A673 (cell line): ENCODE data around the gene ANKS6. TPM values are rescaled to one million over a fixed set of nuclear protein-coding genes. Genes with fewer than 3 reads are reported as not detected.

Experiments
- Bru-seq: library from RNA; stranded (reverse); fragments of 400-500 nt; gene quantifications from one replicate; lab custom pipeline; 2021; lab: Mats Ljungman, UMichigan
- BruChase-seq, 2 experiments: library from RNA; stranded (reverse); fragments of 400-500 nt; gene quantifications; one replicate each; lab custom pipeline; 2021; lab: Mats Ljungman, UMichigan
- BruUV-seq: library from RNA; stranded (reverse); fragments of 400-500 nt; replicated peaks from 2 replicates; lab custom pipeline; 2021; lab: Mats Ljungman, UMichigan
- CTCF ChIA-PET: fragments of 300-600 bp; sonication (Branson Sonifier 250); formaldehyde crosslinking; loops from one replicate; lab custom pipeline; 2022; ENCODE audit warnings: antibody characterized with exemption; lab: Charles Lee
- POLR2A ChIA-PET: fragments of 300-600 bp; sonication (Branson Sonifier 250); formaldehyde crosslinking; loops from one replicate; lab custom pipeline; 2022; ENCODE audit warnings: antibody characterized with exemption; ENCODE audit not compliant: low non-redundant PET; lab: Charles Lee
- DNase-seq: peaks from one replicate; pipeline ENCODE4 v3.0.0-alpha.2; 2015; ENCODE audit warnings: low spot score
- H3K27ac ChIP-seq: fragments of 200-600 bp; sonication (generic); 2 replicates; pipeline ENCODE4 v1.5.1; 2016; ENCODE audit warnings: mixed run types, low read depth, mild to moderate bottlenecking, mixed read lengths, antibody characterized with exemption, low read length; ENCODE audit not compliant: poor library complexity, severe bottlenecking
- H3K27me3 ChIP-seq: fragments of 200-600 bp; sonication (generic); replicated peaks from 2 replicates; pipeline ENCODE4 v1.6.1; 2017; ENCODE audit warnings: mixed run types, low read depth, mild to moderate bottlenecking, mixed read lengths, antibody characterized with exemption, low read length; ENCODE audit not compliant: insufficient read depth, poor library complexity
- H3K36me3 ChIP-seq: fragments of 200-600 bp; sonication (generic); 2 replicates; pipeline ENCODE4 v1.6.1; 2016; ENCODE audit warnings: mixed run types, mild to moderate bottlenecking, mixed read lengths, antibody characterized with exemption, low read length; ENCODE audit not compliant: insufficient read depth, poor library complexity, severe bottlenecking
- H3K4me1 ChIP-seq: fragments of 200-600 bp; sonication (generic); 2 replicates; pipeline ENCODE4 v1.6.1; 2017; ENCODE audit warnings: mixed run types, mild to moderate bottlenecking, mixed read lengths, antibody characterized with exemption, low read length; ENCODE audit not compliant: insufficient read depth, poor library complexity, severe bottlenecking
- H3K4me3 ChIP-seq: fragments of 200-600 bp; sonication (generic); 2 replicates; pipeline ENCODE4 v1.5.1; 2016; ENCODE audit warnings: low read depth, mixed run types, mild to moderate bottlenecking, mixed read lengths, low read length; ENCODE audit not compliant: poor library complexity, severe bottlenecking
- H3K9me3 ChIP-seq: fragments of 200-600 bp; sonication (generic); 2 replicates; pipeline ENCODE4 v1.6.1; 2016; ENCODE audit warnings: mixed run types, low read depth, mild to moderate bottlenecking, mixed read lengths, antibody characterized with exemption, low read length; ENCODE audit not compliant: poor library complexity, severe bottlenecking
- EZH2 ChIP-seq: fragments of 200-600 bp; sonication (generic); IDR thresholded peaks from 2 replicates; pipeline ENCODE4 v1.6.1; 2017; ENCODE audit warnings: borderline replicate concordance, low read depth, mild to moderate bottlenecking, mixed read lengths, antibody characterized with exemption, low read length; ENCODE audit not compliant: poor library complexity, severe bottlenecking
- intact Hi-C: fragments of 100-400 bp; cut with micrococcal nuclease; formaldehyde crosslinking; loops from one replicate; pipeline ENCODE4 v1.10.0; 2022; ENCODE audit not compliant: unreplicated experiment
- long read RNA-seq: library from polyadenylated mRNA; stranded (forward); transcript quantifications from one replicate; pipeline ENCODE4 v2.0.0, GENCODE V29; 2022
- total RNA-seq: library from RNA; stranded (reverse); gene quantifications from 2 replicates; pipeline ENCODE4 v1.2.3, GENCODE V29; 2021
- TF ChIP-seq, protein P1 (sequence below): fragments of 300-800, 200-600 bp; sonication (generic); conservative IDR thresholded peaks from 2 replicates; pipeline ENCODE4 v1.5.1; 2017; ENCODE audit warnings: low read depth, mild to moderate bottlenecking, antibody characterized with exemption, low read length, moderate library complexity, mixed read lengths

Gene ANKS6
- 14.4 and 20.5 TPM in 2 replicates for total RNA-seq
- percentile 56 among the genes with signal in this experiment for Bru-seq, nascent RNA
- percentile 57 among the genes with signal in this experiment for BruChase-seq, experiment 1, labeled RNA remaining after a 2-hour chase
- percentile 57 among the genes with signal in this experiment for BruChase-seq, experiment 2, labeled RNA remaining after a 6-hour chase
- long read RNA-seq, partial matches to known transcripts: 16 of 38 reads
- long read RNA-seq, other reads (novel, unspliced or antisense): 21 of 38 reads

GRCh38 chr9:98796364-98797101 lies at the start of gene ANKS6:
ANKS6 (minus strand) TSS chr9:98796555; CDS start chr9:98796491, 64 bp downstream.
- POLR2A ChIA-PET: no interaction called here
- CTCF ChIA-PET: no interaction called here
- intact Hi-C loops: no loop called here

GRCh38 chr9:98846081-98846480 lies 49.7 kb upstream of the ANKS6 start:
- no peaks in the 10 kb centered on the region for H3K9me3 ChIP-seq
- no peaks in the 10 kb centered on the region for H3K27me3 ChIP-seq
- CTCF ChIA-PET: no interaction called here
- no peaks in the 10 kb centered on the region for H3K36me3 ChIP-seq
- H3K27ac ChIP-seq: no peak overlapping the region
- POLR2A ChIA-PET: no interaction called here
- DNase-seq: no peak
- H3K4me3 ChIP-seq: no peak overlapping the region
- no peaks in the 10 kb centered on the region for H3K4me1 ChIP-seq
- intact Hi-C loops: no loop called here
- no TSS peak for BruUV-seq
- TF ChIP-seq EZH2: no peak
- TF ChIP-seq, protein P1, sequence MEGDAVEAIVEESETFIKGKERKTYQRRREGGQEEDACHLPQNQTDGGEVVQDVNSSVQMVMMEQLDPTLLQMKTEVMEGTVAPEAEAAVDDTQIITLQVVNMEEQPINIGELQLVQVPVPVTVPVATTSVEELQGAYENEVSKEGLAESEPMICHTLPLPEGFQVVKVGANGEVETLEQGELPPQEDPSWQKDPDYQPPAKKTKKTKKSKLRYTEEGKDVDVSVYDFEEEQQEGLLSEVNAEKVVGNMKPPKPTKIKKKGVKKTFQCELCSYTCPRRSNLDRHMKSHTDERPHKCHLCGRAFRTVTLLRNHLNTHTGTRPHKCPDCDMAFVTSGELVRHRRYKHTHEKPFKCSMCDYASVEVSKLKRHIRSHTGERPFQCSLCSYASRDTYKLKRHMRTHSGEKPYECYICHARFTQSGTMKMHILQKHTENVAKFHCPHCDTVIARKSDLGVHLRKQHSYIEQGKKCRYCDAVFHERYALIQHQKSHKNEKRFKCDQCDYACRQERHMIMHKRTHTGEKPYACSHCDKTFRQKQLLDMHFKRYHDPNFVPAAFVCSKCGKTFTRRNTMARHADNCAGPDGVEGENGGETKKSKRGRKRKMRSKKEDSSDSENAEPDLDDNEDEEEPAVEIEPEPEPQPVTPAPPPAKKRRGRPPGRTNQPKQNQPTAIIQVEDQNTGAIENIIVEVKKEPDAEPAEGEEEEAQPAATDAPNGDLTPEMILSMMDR: no peak

More at GRCh38 chr9:98796364-98797101, at the start of gene ANKS6:
- Histone ChIP-seq H3K27ac (no peak within 1 kb of the TSS), H3K4me3 (peak within 1 kb of the TSS; percentile 53), H3K4me1 (no peaks in the 10 kb centered on the region), H3K36me3 (no peaks in the 10 kb centered on the region), H3K27me3 (no peaks in the 10 kb centered on the region), H3K9me3 (no peaks in the 10 kb centered on the region)
- TF ChIP-seq, protein P1: no peak; the same call in 1 of the 2 replicates
- TF ChIP-seq EZH2: no peak
- BruUV-seq: no TSS peak
- peak; percentile 79 for DNase-seq

GRCh38 chr9:98842510-98842909 lies 46.2 kb upstream of the ANKS6 start:
- BruUV-seq: no TSS peak
- H3K36me3 ChIP-seq: no peaks in the 10 kb centered on the region
- intact Hi-C loops: no loop called here
- POLR2A ChIA-PET: no interaction called here
- CTCF ChIA-PET: interaction anchor here (0.6 kb wide), 1 partner anchor 877 kb away, joined by 3 read pairs; no protein-coding TSS in a partner anchor
- H3K9me3 ChIP-seq: no peaks in the 10 kb centered on the region
- H3K4me3 ChIP-seq: no peak overlapping the region
- no peaks in the 10 kb centered on the region for H3K27me3 ChIP-seq
- no peak overlapping the region for H3K27ac ChIP-seq
- no peak for DNase-seq
- TF ChIP-seq, protein P1: no peak
- no peak for TF ChIP-seq EZH2
- H3K4me1 ChIP-seq: no peaks in the 10 kb centered on the region
